Right lobe of liver (tissue), 4 donors: ENCODE measurements around the gene CLSTN2.

Source experiments
- CTCF ChIP-seq, 4 donors: fragments of 200-600 bp in 3 of 4; fragments of 450-650 bp in 1 of 4; IDR thresholded peaks; one replicate each; pipeline versions ENCODE4 v1.5.1 to v1.8.0; 2016 to 2022; ENCODE audit warnings: antibody characterized with exemption in 4 of 4, mild to moderate bottlenecking in 2 of 4
- POLR2A ChIP-seq: fragments of 450-650 bp; IDR thresholded peaks from one replicate; pipeline ENCODE4 v1.6.1; 2017; ENCODE audit warnings: antibody characterized with exemption, mild to moderate bottlenecking
- donor health status: DM: no; HTN: no; CAD: no.
- donor health status: DM: no; HTN: no; CAD: no.
- donor health status: DM: no; HTN: yes; CAD: no.

GRCh38 chr3:140541975-140542653, 607.1 kb downstream of the CLSTN2 start:
- no peak for TF ChIP-seq POLR2A
- TF ChIP-seq CTCF (IDR thresholded peaks at IDR 0.05), result no peak
